Measurements from ENCODE around the gene RTN4R.
"Not testable (repeated sequence)": the region's sequence is repeated elsewhere in the genome, so short reads cannot be mapped to it uniquely, and the experiment has no call there.

RTN4R gene

DNA sequence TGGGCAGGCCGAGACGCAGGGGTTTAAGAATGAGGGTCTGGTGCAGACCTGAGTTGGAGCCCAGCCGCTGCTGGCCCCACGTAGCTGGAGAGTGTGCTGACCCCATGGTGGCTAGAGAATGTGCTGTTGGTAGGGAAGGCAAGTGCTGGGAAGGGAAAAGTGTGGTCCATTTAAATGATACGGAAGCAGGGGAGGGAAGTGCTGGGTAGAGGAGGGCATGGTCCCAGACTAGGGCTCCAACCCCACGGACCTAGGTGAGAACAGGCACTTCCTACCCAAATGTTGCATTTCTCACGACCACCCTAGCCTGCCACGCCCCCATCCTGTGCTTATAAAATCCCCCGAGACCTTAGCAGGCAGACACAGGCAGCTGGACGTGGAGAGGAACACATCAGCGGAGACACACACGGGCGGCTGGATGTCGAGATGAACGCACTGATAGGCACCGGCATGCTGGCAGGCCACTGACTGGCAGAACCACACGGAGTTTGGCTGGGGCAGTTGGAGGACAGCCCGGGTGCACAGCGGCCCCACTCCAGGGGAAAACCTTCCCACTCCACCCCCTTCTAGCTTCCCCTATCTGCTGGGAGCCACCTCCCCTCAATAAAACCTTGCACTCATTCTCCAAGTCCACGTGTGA is 18.8 kb upstream of the RTN4R start:
- CTCF ChIA-PET: interaction anchor here (1.2 to 4.2 kb wide), 4 partner anchors 14 to 167 kb away, joined by 3 to 64 read pairs (median 6); no protein-coding TSS in a partner anchor
- POLR2A ChIA-PET; H3K9me3 ChIP-seq (ENCODE audit: control insufficient read depth, insufficient read depth, low read depth, low read length); H3K4me1 ChIP-seq (ENCODE audit: control insufficient read depth, insufficient read depth, low read length); H3K36me3 ChIP-seq (ENCODE audit: control insufficient read depth in 2 of 2, insufficient read depth in 1 of 2, low read length in 2 of 2); H3K4me3 ChIP-seq (ENCODE audit: low read depth, low read length); H3K27ac ChIP-seq (ENCODE audit: extremely low read depth, low read depth, low read length): not testable (repeated sequence)
- peak; percentile 80 for TF ChIP-seq ZNF600 (tag by site-specific recombination; IDR thresholded peaks at IDR 0.05)

DNA sequence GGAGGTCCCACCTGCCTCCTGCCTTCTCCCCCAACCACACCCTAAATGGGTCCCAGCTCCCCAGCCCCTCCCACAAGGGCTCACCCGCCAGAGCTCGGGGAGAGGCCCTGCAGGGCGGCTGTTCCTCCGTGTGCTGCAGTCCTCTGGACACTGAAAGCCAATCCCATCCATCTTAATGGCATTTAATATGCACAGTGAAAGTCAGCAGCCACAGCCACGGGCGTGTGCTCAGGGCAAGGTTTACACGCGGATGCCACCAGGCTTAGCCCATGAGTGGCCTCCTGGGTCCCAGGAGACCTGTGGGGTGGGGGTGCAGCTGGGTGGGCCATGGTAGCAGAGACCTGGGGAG is 18.2 kb upstream of the RTN4R start:
- CTCF ChIA-PET: interaction anchor here (0.6 to 4.2 kb wide), 13 partner anchors 9 to 311 kb away, joined by 3 to 64 read pairs (median 4); no protein-coding TSS in a partner anchor
- POLR2A ChIA-PET: interaction anchor here (1.5 kb wide), 1 partner anchor 129 kb away, joined by 3 read pairs; no protein-coding TSS in a partner anchor
- not testable (repeated sequence) for H3K4me3 ChIP-seq (ENCODE audit: low read depth, low read length); H3K27ac ChIP-seq (ENCODE audit: extremely low read depth, low read depth, low read length); H3K9me3 ChIP-seq (ENCODE audit: control insufficient read depth, insufficient read depth, low read depth, low read length); H3K4me1 ChIP-seq (ENCODE audit: control insufficient read depth, insufficient read depth, low read length); H3K36me3 ChIP-seq (ENCODE audit: control insufficient read depth in 2 of 2, insufficient read depth in 1 of 2, low read length in 2 of 2)
- TF ChIP-seq KLF17 (tag by site-specific recombination; IDR thresholded peaks at IDR 0.05) (0 out of 2 replicates have a peak, but pooled peaks have one; percentile 43), GLIS1 (tag by site-specific recombination; IDR thresholded peaks at IDR 0.05) (peak; percentile 41), KLF1 (tag by site-specific recombination; IDR thresholded peaks at IDR 0.05) (peak; percentile 43; the same call in 1 of the 2 replicates)

GRCh38 chr22:20285473-20286311 is 17.6 kb upstream of the RTN4R start:
- POLR2A ChIA-PET: interaction anchor here (1.5 kb wide), 1 partner anchor 128 kb away, joined by 3 read pairs; no protein-coding TSS in a partner anchor
- CTCF ChIA-PET: interaction anchor here (0.6 to 4.2 kb wide), 21 partner anchors 9 to 555 kb away, joined by 3 to 64 read pairs (median 4); no protein-coding TSS in a partner anchor
- H3K4me1 ChIP-seq (ENCODE audit: control insufficient read depth, insufficient read depth, low read length); H3K36me3 ChIP-seq (ENCODE audit: control insufficient read depth in 2 of 2, insufficient read depth in 1 of 2, low read length in 2 of 2); H3K4me3 ChIP-seq (ENCODE audit: low read depth, low read length); H3K27ac ChIP-seq (ENCODE audit: extremely low read depth, low read depth, low read length); H3K9me3 ChIP-seq (ENCODE audit: control insufficient read depth, insufficient read depth, low read depth, low read length): not testable (repeated sequence)

DNA sequence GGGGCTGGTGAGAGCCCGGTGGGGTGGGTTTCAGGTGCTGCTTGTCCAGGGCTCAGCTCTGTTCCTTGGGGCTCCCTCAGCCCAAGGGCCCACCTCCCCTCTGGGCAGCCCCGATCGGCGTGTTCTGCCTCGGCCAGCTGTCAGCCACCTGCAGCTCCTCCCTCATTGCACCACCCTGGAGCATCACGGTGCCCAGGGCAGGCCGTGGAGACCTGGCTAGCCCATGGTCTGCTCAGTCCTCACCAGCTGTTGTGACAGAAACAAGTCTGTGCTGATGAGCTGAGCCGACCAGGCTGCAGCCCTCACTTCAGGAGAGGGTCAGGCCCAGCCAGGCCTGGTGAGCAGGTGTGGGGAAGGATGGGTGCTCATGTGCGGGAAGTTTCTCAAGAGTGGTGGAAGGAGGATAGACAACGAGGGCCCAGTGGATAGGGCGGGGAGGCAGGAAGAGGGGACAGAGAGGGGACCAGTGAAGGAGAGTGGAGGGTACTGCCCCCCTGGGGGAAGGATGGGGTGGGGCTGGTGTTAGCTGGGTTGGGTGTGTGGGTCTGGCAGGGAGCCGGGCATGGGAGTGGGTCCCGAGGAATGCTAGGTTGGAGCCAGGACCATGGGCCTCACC is 16.5 kb upstream of the RTN4R start:
- no peak overlapping the region for H3K4me3 ChIP-seq (ENCODE audit: low read depth, low read length)
- H3K9me3 ChIP-seq (ENCODE audit: control insufficient read depth, insufficient read depth, low read depth, low read length): no peaks in the 10 kb centered on the region
- H3K4me1 ChIP-seq (ENCODE audit: control insufficient read depth, insufficient read depth, low read length): no peaks in the 10 kb centered on the region
- no peaks in the 10 kb centered on the region for H3K36me3 ChIP-seq (ENCODE audit: control insufficient read depth in 2 of 2, insufficient read depth in 1 of 2, low read length in 2 of 2)
- H3K27ac ChIP-seq (ENCODE audit: extremely low read depth, low read depth, low read length): no peak overlapping the region
- POLR2A ChIA-PET: interaction anchor here (1.3 kb wide), 1 partner anchor 45 kb away, joined by 3 read pairs; no protein-coding TSS in a partner anchor
- CTCF ChIA-PET: interaction anchor here (0.6 to 4.2 kb wide), 10 partner anchors 8 to 172 kb away, joined by 3 to 64 read pairs (median 4); no protein-coding TSS in a partner anchor
- TF ChIP-seq EGR2 (tag by site-specific recombination; IDR thresholded peaks at IDR 0.05; ENCODE audit: low read depth): no peak
- TF ChIP-seq, protein P1, sequence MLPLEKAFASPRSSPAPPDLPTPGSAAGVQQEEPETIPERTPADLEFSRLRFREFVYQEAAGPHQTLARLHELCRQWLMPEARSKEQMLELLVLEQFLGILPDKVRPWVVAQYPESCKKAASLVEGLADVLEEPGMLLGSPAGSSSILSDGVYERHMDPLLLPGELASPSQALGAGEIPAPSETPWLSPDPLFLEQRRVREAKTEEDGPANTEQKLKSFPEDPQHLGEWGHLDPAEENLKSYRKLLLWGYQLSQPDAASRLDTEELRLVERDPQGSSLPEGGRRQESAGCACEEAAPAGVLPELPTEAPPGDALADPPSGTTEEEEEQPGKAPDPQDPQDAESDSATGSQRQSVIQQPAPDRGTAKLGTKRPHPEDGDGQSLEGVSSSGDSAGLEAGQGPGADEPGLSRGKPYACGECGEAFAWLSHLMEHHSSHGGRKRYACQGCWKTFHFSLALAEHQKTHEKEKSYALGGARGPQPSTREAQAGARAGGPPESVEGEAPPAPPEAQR (tag by site-specific recombination; IDR thresholded peaks at IDR 0.05): no peak
- no peak for TF ChIP-seq ZNF747 (tag by site-specific recombination; IDR thresholded peaks at IDR 0.05)
- no peak for TF ChIP-seq ZBTB7A (tag by site-specific recombination; IDR thresholded peaks at IDR 0.05; ENCODE audit: low read depth)
- TF ChIP-seq, protein P2, sequence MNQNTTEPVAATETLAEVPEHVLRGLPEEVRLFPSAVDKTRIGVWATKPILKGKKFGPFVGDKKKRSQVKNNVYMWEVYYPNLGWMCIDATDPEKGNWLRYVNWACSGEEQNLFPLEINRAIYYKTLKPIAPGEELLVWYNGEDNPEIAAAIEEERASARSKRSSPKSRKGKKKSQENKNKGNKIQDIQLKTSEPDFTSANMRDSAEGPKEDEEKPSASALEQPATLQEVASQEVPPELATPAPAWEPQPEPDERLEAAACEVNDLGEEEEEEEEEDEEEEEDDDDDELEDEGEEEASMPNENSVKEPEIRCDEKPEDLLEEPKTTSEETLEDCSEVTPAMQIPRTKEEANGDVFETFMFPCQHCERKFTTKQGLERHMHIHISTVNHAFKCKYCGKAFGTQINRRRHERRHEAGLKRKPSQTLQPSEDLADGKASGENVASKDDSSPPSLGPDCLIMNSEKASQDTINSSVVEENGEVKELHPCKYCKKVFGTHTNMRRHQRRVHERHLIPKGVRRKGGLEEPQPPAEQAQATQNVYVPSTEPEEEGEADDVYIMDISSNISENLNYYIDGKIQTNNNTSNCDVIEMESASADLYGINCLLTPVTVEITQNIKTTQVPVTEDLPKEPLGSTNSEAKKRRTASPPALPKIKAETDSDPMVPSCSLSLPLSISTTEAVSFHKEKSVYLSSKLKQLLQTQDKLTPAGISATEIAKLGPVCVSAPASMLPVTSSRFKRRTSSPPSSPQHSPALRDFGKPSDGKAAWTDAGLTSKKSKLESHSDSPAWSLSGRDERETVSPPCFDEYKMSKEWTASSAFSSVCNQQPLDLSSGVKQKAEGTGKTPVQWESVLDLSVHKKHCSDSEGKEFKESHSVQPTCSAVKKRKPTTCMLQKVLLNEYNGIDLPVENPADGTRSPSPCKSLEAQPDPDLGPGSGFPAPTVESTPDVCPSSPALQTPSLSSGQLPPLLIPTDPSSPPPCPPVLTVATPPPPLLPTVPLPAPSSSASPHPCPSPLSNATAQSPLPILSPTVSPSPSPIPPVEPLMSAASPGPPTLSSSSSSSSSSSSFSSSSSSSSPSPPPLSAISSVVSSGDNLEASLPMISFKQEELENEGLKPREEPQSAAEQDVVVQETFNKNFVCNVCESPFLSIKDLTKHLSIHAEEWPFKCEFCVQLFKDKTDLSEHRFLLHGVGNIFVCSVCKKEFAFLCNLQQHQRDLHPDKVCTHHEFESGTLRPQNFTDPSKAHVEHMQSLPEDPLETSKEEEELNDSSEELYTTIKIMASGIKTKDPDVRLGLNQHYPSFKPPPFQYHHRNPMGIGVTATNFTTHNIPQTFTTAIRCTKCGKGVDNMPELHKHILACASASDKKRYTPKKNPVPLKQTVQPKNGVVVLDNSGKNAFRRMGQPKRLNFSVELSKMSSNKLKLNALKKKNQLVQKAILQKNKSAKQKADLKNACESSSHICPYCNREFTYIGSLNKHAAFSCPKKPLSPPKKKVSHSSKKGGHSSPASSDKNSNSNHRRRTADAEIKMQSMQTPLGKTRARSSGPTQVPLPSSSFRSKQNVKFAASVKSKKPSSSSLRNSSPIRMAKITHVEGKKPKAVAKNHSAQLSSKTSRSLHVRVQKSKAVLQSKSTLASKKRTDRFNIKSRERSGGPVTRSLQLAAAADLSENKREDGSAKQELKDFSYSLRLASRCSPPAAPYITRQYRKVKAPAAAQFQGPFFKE (tag by site-specific recombination; IDR thresholded peaks at IDR 0.05; ENCODE audit: borderline replicate concordance): no peak
- no peak for TF ChIP-seq KLF1 (tag by site-specific recombination; IDR thresholded peaks at IDR 0.05)
- TF ChIP-seq ZBTB8A (tag by site-specific recombination; IDR thresholded peaks at IDR 0.05): no peak
- no peak for TF ChIP-seq ZNF121 (tag by site-specific recombination; IDR thresholded peaks at IDR 0.05)
- TF ChIP-seq ZNF560 (tag by site-specific recombination; IDR thresholded peaks at IDR 0.05; ENCODE audit: borderline replicate concordance): no peak
- no peak for TF ChIP-seq ZNF426 (tag by site-specific recombination; IDR thresholded peaks at IDR 0.05)
- no peak for TF ChIP-seq ZNF549 (tag by site-specific recombination; IDR thresholded peaks at IDR 0.05)
- TF ChIP-seq RBAK (tag by site-specific recombination; IDR thresholded peaks at IDR 0.05): no peak
- TF ChIP-seq ZNF169 (tag by site-specific recombination; IDR thresholded peaks at IDR 0.05): no peak

Data from HEK293 (cell line).